Caco-2 (cell line): Measurements from ENCODE around the gene SH2D1B. TPM values are rescaled to one million over a fixed set of nuclear protein-coding genes. Genes with fewer than 3 reads are reported as not detected.
A peak's percentile ranks its signal among the peaks of the same experiment; 100 is the strongest.

Source experiments
- BruUV-seq: library from RNA; stranded (reverse); fragments of 400-500 nt; replicated peaks from 2 replicates; lab custom pipeline; 2021; lab: Mats Ljungman, UMichigan
- CTCF ChIA-PET: fragments of 300-600 bp; sonication (Branson Sonifier 250); formaldehyde crosslinking; loops from one replicate; lab custom pipeline; 2022; ENCODE audit warnings: antibody characterized with exemption; lab: Charles Lee
- POLR2A ChIA-PET: fragments of 300-600 bp; sonication (Branson Sonifier 250); formaldehyde crosslinking; loops from one replicate; lab custom pipeline; 2022; ENCODE audit warnings: antibody characterized with exemption; lab: Charles Lee
- DNase-seq, 2 experiments: peaks; one replicate each; pipeline versions ENCODE4 v3.0.0 to v3.0.0-alpha.2; 2020 to 2022
- H3K27me3 ChIP-seq: replicated peaks from 2 replicates; pipeline ENCODE4 v1.6.0; 2011; ENCODE audit warnings: low read length; ENCODE audit not compliant: control insufficient read depth, insufficient read depth
- H3K36me3 ChIP-seq: 2 replicates; pipeline ENCODE4 v1.5.1; 2011; ENCODE audit warnings: low read length; ENCODE audit not compliant: control insufficient read depth, insufficient read depth
- H3K4me1 ChIP-seq: fragments of 250-450 bp; sonication (Bioruptor Pico); 2 replicates; pipeline ENCODE4 v1.5.1; 2020; ENCODE audit warnings: mild to moderate bottlenecking
- H3K4me3 ChIP-seq: 2 replicates; pipeline ENCODE4 v1.5.1; 2011; ENCODE audit warnings: low read depth, mild to moderate bottlenecking, control low read depth, low read length
- H3K9me3 ChIP-seq: fragments of 250-450 bp; sonication (Bioruptor Pico); 2 replicates; pipeline ENCODE4 v1.5.1; 2020; ENCODE audit warnings: mild to moderate bottlenecking, moderate library complexity
- H3K27ac Mint-ChIP-seq: one replicate; pipeline ENCODE4 v1.8.0; 2022; ENCODE audit warnings: mixed read lengths; ENCODE audit not compliant: unreplicated experiment
- H3K27me3 Mint-ChIP-seq: one replicate; pipeline ENCODE4 v1.8.0; 2022; ENCODE audit warnings: mixed read lengths; ENCODE audit not compliant: insufficient read depth, unreplicated experiment
- H3K36me3 Mint-ChIP-seq: one replicate; pipeline ENCODE4 v1.8.0; 2022; ENCODE audit warnings: mild to moderate bottlenecking, mixed read lengths; ENCODE audit not compliant: insufficient read depth, unreplicated experiment
- H3K4me1 Mint-ChIP-seq: one replicate; pipeline ENCODE4 v1.8.0; 2022; ENCODE audit warnings: low read depth, mixed read lengths; ENCODE audit not compliant: unreplicated experiment
- H3K4me3 Mint-ChIP-seq: one replicate; pipeline ENCODE4 v1.8.0; 2022; ENCODE audit warnings: mild to moderate bottlenecking, moderate library complexity, mixed read lengths; ENCODE audit not compliant: unreplicated experiment
- H3K9me3 Mint-ChIP-seq: one replicate; pipeline ENCODE4 v1.8.0; 2022; ENCODE audit warnings: mixed read lengths; ENCODE audit not compliant: unreplicated experiment
- CTCF ChIP-seq, 2 experiments: fragments of 200-600 bp in 1 of 2; IDR thresholded peaks; 1 replicate in 1 of 2; 2 replicates in 1 of 2; pipeline versions ENCODE4 v1.5.1 to v1.8.0; 2011 to 2022; ENCODE audit warnings: antibody characterized with exemption in 1 of 2, control low read depth in 1 of 2, inconsistent platforms in 1 of 2, low read depth in 1 of 2, low read length in 1 of 2, mild to moderate bottlenecking in 1 of 2, moderate library complexity in 1 of 2; ENCODE audit not compliant: insufficient read depth in 1 of 2, severe bottlenecking in 1 of 2, unreplicated experiment in 1 of 2
- intact Hi-C: fragments of 100-400 bp; cut with micrococcal nuclease; formaldehyde crosslinking; loops from one replicate; pipeline ENCODE4 v1.10.0; 2022; ENCODE audit not compliant: unreplicated experiment
- total RNA-seq: library from RNA; stranded (reverse); gene quantifications from 2 replicates; pipeline ENCODE4 v1.2.3, GENCODE V29; 2022

Gene SH2D1B
- total RNA-seq, 1 experiment from 2014 or later = not detected

DNA sequence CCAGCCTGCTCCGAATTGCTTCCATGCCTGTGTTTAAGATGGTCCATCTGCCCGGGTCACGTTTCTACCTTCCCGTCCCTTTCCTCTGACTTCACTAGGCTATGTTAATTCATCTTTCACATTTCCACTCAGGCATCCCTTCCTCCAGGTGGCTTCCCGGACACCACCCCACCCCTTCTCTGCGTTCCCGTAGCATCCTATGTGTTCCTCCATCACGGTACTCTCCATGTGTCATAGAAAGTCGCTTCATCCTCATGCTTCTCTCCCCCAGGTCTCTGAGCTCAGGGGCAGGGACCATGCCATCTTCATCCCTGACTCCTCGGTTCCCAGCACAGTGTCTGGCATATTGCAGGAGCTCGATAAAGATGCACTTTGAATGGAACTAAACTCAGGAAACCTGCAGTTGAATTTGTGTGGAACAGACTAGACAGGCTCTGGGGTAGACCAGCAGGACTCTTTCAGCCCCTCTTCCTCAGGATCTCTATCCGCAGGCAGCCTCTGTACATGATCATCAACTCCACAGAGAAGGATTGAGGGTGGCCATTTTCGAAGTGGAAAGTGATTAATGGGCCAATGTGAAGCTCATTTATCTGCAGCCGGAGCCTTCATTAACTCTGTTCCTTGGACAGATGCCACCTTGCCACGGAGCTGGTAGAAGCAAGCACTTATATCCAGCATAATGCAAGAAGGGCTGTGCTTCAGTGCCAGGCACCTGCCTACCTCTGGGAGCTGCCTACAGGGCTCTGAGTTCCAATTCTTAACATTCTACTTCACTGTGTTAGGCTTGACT is 21.3 kb downstream of the SH2D1B start:
- Histone ChIP-seq H3K4me3 (no peak overlapping the region), H3K36me3 (no peaks in the 10 kb centered on the region), H3K9me3 (no peaks in the 10 kb centered on the region), H3K27me3 (no peaks in the 10 kb centered on the region), H3K4me1 (peaks cover 8% of the 10 kb centered on the region)
- no peak for DNase-seq
- H3K27me3 Mint-ChIP-seq = no peaks in the 10 kb centered on the region
- BruUV-seq = no TSS peak
- H3K27ac Mint-ChIP-seq = no peak overlapping the region
- ChIA-PET CTCF (interaction anchor here (0.8 to 1.7 kb wide), 2 partner anchors 9 to 106 kb away, joined by 3 to 10 read pairs; partner anchors contain the start of gene C1orf226), POLR2A (interaction anchor here (0.9 kb wide), 1 partner anchor 9 kb away, joined by 3 read pairs; the partner anchor contains the start of gene C1orf226)
- H3K9me3 Mint-ChIP-seq = no peaks in the 10 kb centered on the region
- no peaks in the 10 kb centered on the region for H3K36me3 Mint-ChIP-seq
- no peak for TF ChIP-seq CTCF (IDR thresholded peaks at IDR 0.05; ENCODE audit: insufficient read depth in 1 of 2, low read depth in 1 of 2, low read length in 1 of 2, severe bottlenecking in 1 of 2, unreplicated experiment in 1 of 2)
- H3K4me1 Mint-ChIP-seq = peaks cover 14% of the 10 kb centered on the region
- intact Hi-C loops = no loop called here
- H3K4me3 Mint-ChIP-seq = no peak overlapping the region

- no TSS peak for BruUV-seq
- Mint-ChIP-seq H3K9me3 (no peaks in the 10 kb centered on the region), H3K36me3 (no peaks in the 10 kb centered on the region), H3K4me1 (peaks cover 14% of the 10 kb centered on the region), H3K27ac (no peak overlapping the region), H3K27me3 (no peaks in the 10 kb centered on the region), H3K4me3 (no peak overlapping the region)
- POLR2A ChIA-PET = interaction anchor here (0.5 to 0.9 kb wide), 2 partner anchors 9 to 18 kb away, joined by 3 read pairs; partner anchors contain the start of gene C1orf226
- H3K4me3 ChIP-seq = no peak overlapping the region
- CTCF ChIA-PET = no interaction called here
- no peak for DNase-seq
- H3K36me3 ChIP-seq = no peaks in the 10 kb centered on the region; the same call in 1 of the 2 replicates
- no peaks in the 10 kb centered on the region for H3K9me3 ChIP-seq
- no peak for TF ChIP-seq CTCF (IDR thresholded peaks at IDR 0.05; ENCODE audit: insufficient read depth in 1 of 2, low read depth in 1 of 2, low read length in 1 of 2, severe bottlenecking in 1 of 2, unreplicated experiment in 1 of 2)
- intact Hi-C loops = loop anchor here (10.0 kb wide), 1 partner anchor 195 kb away; no protein-coding TSS in a partner anchor
- peaks cover 8% of the 10 kb centered on the region for H3K4me1 ChIP-seq
- no peaks in the 10 kb centered on the region for H3K27me3 ChIP-seq
Observed at GRCh38 chr1:162389971-162390370, 22.0 kb downstream of the SH2D1B start.

- ChIA-PET CTCF (interaction anchor here (1.2 kb wide), 1 partner anchor 31 kb away, joined by 6 read pairs; no protein-coding TSS in a partner anchor), POLR2A (interaction anchor here (0.5 to 0.9 kb wide), 2 partner anchors 8 to 19 kb away, joined by 3 read pairs; partner anchors contain the start of gene C1orf226)
- intact Hi-C loops = loop anchor here (10.0 kb wide), 1 partner anchor 194 kb away; no protein-coding TSS in a partner anchor
- Histone ChIP-seq H3K4me1 (peaks cover 8% of the 10 kb centered on the region), H3K27me3 (no peaks in the 10 kb centered on the region), H3K36me3 (no peaks in the 10 kb centered on the region; the same call in 1 of the 2 replicates), H3K4me3 (no peak overlapping the region), H3K9me3 (no peaks in the 10 kb centered on the region)
- peak overlapping the region; percentile 15 for H3K27ac Mint-ChIP-seq
- no peaks in the 10 kb centered on the region for H3K36me3 Mint-ChIP-seq
- H3K9me3 Mint-ChIP-seq = no peaks in the 10 kb centered on the region
- H3K4me1 Mint-ChIP-seq = peaks cover 14% of the 10 kb centered on the region
- BruUV-seq = no TSS peak
- no peak for DNase-seq
- no peak for TF ChIP-seq CTCF (IDR thresholded peaks at IDR 0.05; ENCODE audit: insufficient read depth in 1 of 2, low read depth in 1 of 2, low read length in 1 of 2, severe bottlenecking in 1 of 2, unreplicated experiment in 1 of 2)
- H3K27me3 Mint-ChIP-seq = no peaks in the 10 kb centered on the region
- H3K4me3 Mint-ChIP-seq = no peak overlapping the region
Observed at GRCh38 chr1:162389021-162389818, 22.7 kb downstream of the SH2D1B start.
